H1 (cell line): Measurements from ENCODE around the gene AUH. TPM values are rescaled to one million over a fixed set of nuclear protein-coding genes. Genes with fewer than 3 reads are reported as not detected.
A peak's percentile ranks its signal among the peaks of the same experiment; 100 is the strongest.

Experiments used
- CTCF ChIA-PET: fragments of 300-600 bp; sonication (Branson Sonifier 250); formaldehyde crosslinking; loops from one replicate; lab custom pipeline; 2021; ENCODE audit not compliant: partially characterized antibody; lab: Charles Lee
- POLR2A ChIA-PET: fragments of 300-600 bp; sonication (Branson Sonifier 250); formaldehyde crosslinking; loops from one replicate; lab custom pipeline; 2021; ENCODE audit warnings: inconsistent platforms; ENCODE audit not compliant: partially characterized antibody; lab: Charles Lee
- DNase-seq, 2 experiments: peaks; one replicate each; pipeline versions ENCODE4 v3.0.0 to v3.0.0-alpha.2; 2010 to 2022; ENCODE audit warnings: low spot score in 2 of 2, low read depth in 1 of 2, mixed read lengths in 1 of 2
- FAIRE-seq: peaks from 2 replicates; lab custom pipeline; 2011; peaks lifted over from hg19 to GRCh38; lab: Jason Lieb, UNC
- H2AFZ ChIP-seq: 2 replicates; pipeline ENCODE4 v1.8.1; 2012; ENCODE audit warnings: low read length, inconsistent platforms
- H2AK5ac ChIP-seq: 2 replicates; pipeline ENCODE4 v1.6.1; 2013; ENCODE audit warnings: low read depth, low read length
- H2BK120ac ChIP-seq: replicated peaks from 2 replicates; pipeline ENCODE3; 2013; ENCODE audit warnings: low read depth, low read length, inconsistent platforms
- H2BK12ac ChIP-seq: 2 replicates; pipeline ENCODE4 v1.6.1; 2013; ENCODE audit warnings: low read depth, low read length
- H2BK15ac ChIP-seq: 2 replicates; pipeline ENCODE4 v1.6.1; 2013; ENCODE audit warnings: low read length
- H2BK20ac ChIP-seq: 2 replicates; pipeline ENCODE4 v1.6.1; 2013; ENCODE audit warnings: low read length
- H2BK5ac ChIP-seq: 2 replicates; pipeline ENCODE4 v1.6.1; 2013; ENCODE audit warnings: low read depth, low read length
- H3K14ac ChIP-seq: 2 replicates; pipeline ENCODE4 v1.6.1; 2013; ENCODE audit warnings: inconsistent platforms; ENCODE audit not compliant: insufficient read length
- H3K18ac ChIP-seq: 2 replicates; pipeline ENCODE4 v1.6.1; 2013; ENCODE audit warnings: low read length; ENCODE audit errors: extremely low read depth
- H3K23ac ChIP-seq: 2 replicates; pipeline ENCODE4 v1.6.1; 2013; ENCODE audit warnings: inconsistent platforms; ENCODE audit not compliant: insufficient read length
- H3K23me2 ChIP-seq: 2 replicates; pipeline ENCODE4 v1.6.1; 2013; ENCODE audit warnings: low read depth, low read length
- H3K27ac ChIP-seq: 2 replicates; pipeline ENCODE4 v1.6.1; 2011; ENCODE audit warnings: low read depth, low read length, inconsistent platforms
- H3K27me3 ChIP-seq, 4 experiments: replicated peaks in 1 of 4; 1 replicate in 1 of 4; 2 replicates in 3 of 4; pipeline versions ENCODE4 v1.6.1 to v1.8.1; 2011 to 2013; ENCODE audit warnings: low read length in 3 of 4, mild to moderate bottlenecking in 3 of 4, inconsistent platforms in 2 of 4, mixed read lengths in 2 of 4, moderate library complexity in 1 of 4; ENCODE audit not compliant: control insufficient read depth in 3 of 4, insufficient read depth in 3 of 4; ENCODE audit errors: extremely low read depth in 1 of 4
- H3K36me3 ChIP-seq, 4 experiments: 2 replicates each; pipeline versions ENCODE4 v1.6.1 to v1.8.1; 2011 to 2013; ENCODE audit warnings: mild to moderate bottlenecking in 4 of 4, low read length in 3 of 4, moderate library complexity in 2 of 4, control low read depth in 1 of 4, inconsistent platforms in 1 of 4; ENCODE audit not compliant: insufficient read depth in 4 of 4, control insufficient read depth in 2 of 4
- H3K4ac ChIP-seq: replicated peaks from 2 replicates; pipeline ENCODE3; 2013; ENCODE audit warnings: low read length, low read depth, mixed read lengths, inconsistent platforms; ENCODE audit not compliant: insufficient read length
- H3K4me1 ChIP-seq, 4 experiments: replicated peaks in 1 of 4; 1 replicate in 1 of 4; 2 replicates in 3 of 4; pipeline versions ENCODE4 v1.6.1 to v1.8.1; 2011 to 2013; ENCODE audit warnings: low read length in 3 of 4, inconsistent platforms in 2 of 4, mixed read lengths in 1 of 4; ENCODE audit not compliant: insufficient read depth in 4 of 4, control insufficient read depth in 3 of 4
- H3K4me2 ChIP-seq, 2 experiments: 2 replicates each; pipeline versions ENCODE4 v1.6.1 to v1.8.1; 2011 to 2013; ENCODE audit warnings: low read depth in 2 of 2, low read length in 2 of 2, control low read depth in 1 of 2, inconsistent platforms in 1 of 2, mild to moderate bottlenecking in 1 of 2; ENCODE audit not compliant: insufficient read depth in 1 of 2
- H3K4me3 ChIP-seq, 4 experiments: fragments of 200-600, 300-600 bp in 1 of 4; sonication (generic), shearing (Covaris generic), sonication (Bioruptor Twin) in 1 of 4; 2 replicates each; pipeline versions ENCODE4 v1.5.1 to v1.8.1; 2011 to 2016; ENCODE audit warnings: low read length in 4 of 4, low read depth in 3 of 4, control low read depth in 2 of 4, inconsistent platforms in 2 of 4, mild to moderate bottlenecking in 2 of 4, mixed read lengths in 1 of 4, moderate library complexity in 1 of 4; ENCODE audit not compliant: insufficient read depth in 2 of 4; ENCODE audit errors: extremely low read depth in 1 of 4
- H3K56ac ChIP-seq: replicated peaks from 2 replicates; pipeline ENCODE3; 2013; ENCODE audit warnings: low read depth, mild to moderate bottlenecking, mixed read lengths, low read length, inconsistent platforms; ENCODE audit not compliant: insufficient read length
- H3K79me1 ChIP-seq: 2 replicates; pipeline ENCODE4 v1.6.1; 2013; ENCODE audit warnings: low read depth, low read length, control low read depth
- H3K79me2 ChIP-seq, 2 experiments: 2 replicates each; pipeline versions ENCODE4 v1.6.1 to v1.8.1; 2012 to 2013; ENCODE audit warnings: low read length in 2 of 2, mild to moderate bottlenecking in 2 of 2, inconsistent platforms in 1 of 2; ENCODE audit not compliant: insufficient read depth in 2 of 2, control insufficient read depth in 1 of 2
- H3K9ac ChIP-seq, 4 experiments: replicated peaks in 1 of 4; 1 replicate in 1 of 4; 2 replicates in 3 of 4; pipeline versions ENCODE4 v1.6.1 to v1.8.1; 2011 to 2013; ENCODE audit warnings: low read depth in 3 of 4, low read length in 3 of 4, control low read depth in 2 of 4, mild to moderate bottlenecking in 2 of 4, moderate library complexity in 2 of 4, inconsistent platforms in 1 of 4; ENCODE audit errors: extremely low read depth in 1 of 4
- H3K9me3 ChIP-seq, 2 experiments: 2 replicates each; pipeline versions ENCODE4 v1.6.1 to v1.8.1; 2012 to 2013; ENCODE audit warnings: mild to moderate bottlenecking in 2 of 2, moderate library complexity in 2 of 2, control low read depth in 1 of 2, inconsistent platforms in 1 of 2, low read depth in 1 of 2, low read length in 1 of 2, mixed read lengths in 1 of 2; ENCODE audit not compliant: insufficient read depth in 2 of 2
- H4K20me1 ChIP-seq, 2 experiments: replicated peaks in 1 of 2; 2 replicates each; pipeline versions ENCODE3 to v1.8.1; 2011 to 2013; ENCODE audit warnings: inconsistent platforms in 2 of 2, low read length in 2 of 2, mild to moderate bottlenecking in 1 of 2; ENCODE audit not compliant: insufficient read depth in 2 of 2, control insufficient read depth in 1 of 2
- H4K5ac ChIP-seq: 2 replicates; pipeline ENCODE4 v1.6.1; 2013; ENCODE audit warnings: low read length, low read depth, mixed read lengths, inconsistent platforms; ENCODE audit not compliant: insufficient read length
- H4K8ac ChIP-seq: 2 replicates; pipeline ENCODE4 v1.8.0; 2013; ENCODE audit warnings: mild to moderate bottlenecking, moderate library complexity, low read length, inconsistent platforms; ENCODE audit not compliant: insufficient read depth; ENCODE audit errors: extremely low read depth
- H4K91ac ChIP-seq: replicated peaks from 2 replicates; pipeline ENCODE3; 2013; ENCODE audit warnings: low read length, mixed read lengths, inconsistent platforms; ENCODE audit not compliant: insufficient read length
- BRCA1 ChIP-seq: IDR thresholded peaks from 2 replicates; pipeline ENCODE4 v1.6.1; 2012; ENCODE audit warnings: low read depth, low read length, improper control_type of control experiment
- GABPA ChIP-seq: IDR thresholded peaks from 2 replicates; pipeline ENCODE4 v1.6.1; 2011; ENCODE audit warnings: mild to moderate bottlenecking, low read length, moderate library complexity, borderline replicate concordance; ENCODE audit not compliant: insufficient read depth
- HDAC2 ChIP-seq, 2 experiments: fragments of 300-600 bp in 1 of 2; sonication (generic) in 1 of 2; IDR thresholded peaks; 2 replicates each; pipeline ENCODE4 v1.6.1; 2011 to 2012; ENCODE audit warnings: low read depth in 2 of 2, low read length in 2 of 2, mild to moderate bottlenecking in 2 of 2, moderate library complexity in 2 of 2, borderline replicate concordance in 1 of 2, inconsistent platforms in 1 of 2
- RFX5 ChIP-seq: IDR thresholded peaks from 2 replicates; pipeline ENCODE4 v1.6.1; 2011; ENCODE audit warnings: low read depth, low read length, improper control_type of control experiment, borderline replicate concordance
- RNF2 ChIP-seq: fragments of 200-900, 300-1000 bp; sonication (generic); IDR thresholded peaks from 2 replicates; pipeline ENCODE4 v1.7.1; 2016; ENCODE audit warnings: borderline replicate concordance, low read depth, mild to moderate bottlenecking, antibody characterized with exemption, low read length; ENCODE audit not compliant: poor library complexity, severe bottlenecking; ENCODE audit errors: missing control alignments
- RXRA ChIP-seq: IDR thresholded peaks from 2 replicates; pipeline ENCODE4 v1.6.1; 2011; ENCODE audit warnings: low read depth, mild to moderate bottlenecking, low read length, moderate library complexity; ENCODE audit not compliant: insufficient read depth
- SAP30 ChIP-seq: fragments of 300-600 bp; sonication (generic); IDR thresholded peaks from 2 replicates; pipeline ENCODE4 v1.7.1; 2012; ENCODE audit warnings: low read length, moderate library complexity, mild to moderate bottlenecking, inconsistent platforms; ENCODE audit not compliant: insufficient read depth, insufficient replicate concordance
- SRF ChIP-seq: IDR thresholded peaks from 2 replicates; pipeline ENCODE4 v1.6.1; 2011; ENCODE audit warnings: mild to moderate bottlenecking, low read depth, low read length, moderate library complexity
- WGBS, 2 experiments: shearing (Covaris generic) in 1 of 2; methylation state at CpG; one replicate each; pipeline versions ENCODE4 v1.1.6 to v1.1.7; 2013 to 2015; ENCODE audit warnings: low lambda C conversion rate in 2 of 2, mixed read lengths in 2 of 2, inconsistent platforms in 1 of 2, low coverage in 1 of 2, missing lambda C conversion rate in 1 of 2; ENCODE audit not compliant: insufficient replicate concordance in 2 of 2, insufficient coverage in 1 of 2, insufficient read length in 1 of 2; ENCODE audit errors: extremely low coverage in 1 of 2, missing lambda C conversion rate in 1 of 2; 5-methylcytosine and 5-hydroxymethylcytosine counted together
- polyA plus RNA-seq, 7 experiments: library from polyadenylated mRNA; depleted of rRNA in 3 of 7; stranded (reverse) in 5 of 7; unstranded in 2 of 7; fragments of >200 nt in 5 of 7; fragments of 200-250 nt in 2 of 7; gene quantifications; 1 replicate in 5 of 7; 2 replicates in 1 of 7; 4 replicates in 1 of 7; pipeline versions ENCODE4 v1.2.1 to v1.2.3, GENCODE V29; 2011 to 2013; ENCODE audit warnings: missing spikeins in 2 of 7, mixed read lengths in 2 of 7
- total RNA-seq: library from RNA; stranded (reverse); fragmentation: NEBNext Ultra II Directional; extraction: Animal tissue kit (Norgen Biotek cat#: 25700); gene quantifications from 2 replicates; pipeline ENCODE4 v1.2.1, GENCODE V29; 2021
- TF ChIP-seq, protein P1 (sequence below): IDR thresholded peaks from 2 replicates; pipeline ENCODE4 v1.6.1; 2011; ENCODE audit warnings: low read length, improper control_type of control experiment

Gene AUH
- total and polyA plus RNA-seq, 2 of the 8 experiments (the other 6 are each of a cell fraction or from before 2014, with no cell fraction given), result 5.8 to 21.9 TPM

- Histone ChIP-seq H3K56ac (no peak overlapping the region), H2BK20ac (no peak overlapping the region), H3K4me1 (peaks cover 4 to 10% (median 9%) of the 10 kb centered on the region in 4 experiments; a peak in 6 of 7 replicates), H3K18ac (no peak overlapping the region), H3K9me3 (peaks cover 3 to 5% of the 10 kb centered on the region in 2 experiments; a peak in 3 of 4 replicates), H3K4me3 (peak overlapping the region; percentile 8 to 78 (median 16); a peak in 5 of 8 replicates), H2AFZ (peak overlapping the region; percentile 100), H3K23ac (no peak overlapping the region), H2BK120ac (no peak overlapping the region), H3K9ac (0 out of 7 replicates have a peak overlapping the region, but pooled peaks of 1 of the 4 experiments have one; percentile 18), H3K79me1 (peaks cover 3% of the 10 kb centered on the region; the same call in 1 of the 2 replicates), H4K91ac (no peak overlapping the region), H2BK15ac (no peak overlapping the region), H2BK5ac (no peak overlapping the region), H2BK12ac (peak overlapping the region; percentile 5; the same call in 1 of the 2 replicates), H3K4ac (peak overlapping the region; percentile 1), H4K8ac (peak overlapping the region; percentile 73; the same call in 1 of the 2 replicates), H3K4me2 (peak overlapping the region; percentile 57 to 89), H3K14ac (no peak overlapping the region), H4K20me1 (peaks cover 7 to 11% of the 10 kb centered on the region in 2 experiments), H2AK5ac (no peak overlapping the region), H3K27ac (no peak overlapping the region), H3K36me3 (peaks cover 0 to 10% (median 0%) of the 10 kb centered on the region in 4 experiments; a peak in 2 of 8 replicates), H3K23me2 (peaks cover 4% of the 10 kb centered on the region; the same call in 1 of the 2 replicates), H4K5ac (peak overlapping the region; percentile 7), H3K27me3 (no peaks in the 10 kb centered on the region), H3K79me2 (peaks cover 16 to 40% of the 10 kb centered on the region in 2 experiments)
- POLR2A ChIA-PET, result interaction anchor here (1.3 to 2.0 kb wide), 2 partner anchors 12 to 27 kb away, joined by 3 to 5 read pairs; no protein-coding TSS in a partner anchor
- FAIRE-seq (no peak), DNase-seq (no peak)
- CTCF ChIA-PET, result interaction anchor here (1.5 kb wide), 1 partner anchor 65 kb away, joined by 3 read pairs; no protein-coding TSS in a partner anchor
- 65% methylated on average over 15 of the region's 15 CpGs; no CpG with 5 or more reads in 1 of the 2 experiments for WGBS, 2 experiments
- TF ChIP-seq RFX5 (no peak), RXRA (no peak), SAP30 (no peak), GABPA (no peak), RNF2 (no peak), BRCA1 (no peak), SRF (no peak), HDAC2 (IDR thresholded peaks at IDR 0.05; ENCODE audit: borderline replicate concordance in 1 of 2, low read depth in 2 of 2, low read length in 2 of 2) (no peak)
- TF ChIP-seq, protein P1, sequence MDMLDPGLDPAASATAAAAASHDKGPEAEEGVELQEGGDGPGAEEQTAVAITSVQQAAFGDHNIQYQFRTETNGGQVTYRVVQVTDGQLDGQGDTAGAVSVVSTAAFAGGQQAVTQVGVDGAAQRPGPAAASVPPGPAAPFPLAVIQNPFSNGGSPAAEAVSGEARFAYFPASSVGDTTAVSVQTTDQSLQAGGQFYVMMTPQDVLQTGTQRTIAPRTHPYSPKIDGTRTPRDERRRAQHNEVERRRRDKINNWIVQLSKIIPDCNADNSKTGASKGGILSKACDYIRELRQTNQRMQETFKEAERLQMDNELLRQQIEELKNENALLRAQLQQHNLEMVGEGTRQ, result no peak
Measured at GRCh38 chr9:91362051-91362611, 413 bp upstream of the AUH start.
